NCI-H146 treated with DMSO at 0.1 percent for 48 hours (cell line): ENCODE measurements around the gene ATF3.

Experiments
- DNase-seq: peaks from one replicate; lab custom pipeline; 2025; ENCODE audit not compliant: unreplicated experiment; lab: John Stamatoyannopoulos, UW

Gene ATF3

DNA sequence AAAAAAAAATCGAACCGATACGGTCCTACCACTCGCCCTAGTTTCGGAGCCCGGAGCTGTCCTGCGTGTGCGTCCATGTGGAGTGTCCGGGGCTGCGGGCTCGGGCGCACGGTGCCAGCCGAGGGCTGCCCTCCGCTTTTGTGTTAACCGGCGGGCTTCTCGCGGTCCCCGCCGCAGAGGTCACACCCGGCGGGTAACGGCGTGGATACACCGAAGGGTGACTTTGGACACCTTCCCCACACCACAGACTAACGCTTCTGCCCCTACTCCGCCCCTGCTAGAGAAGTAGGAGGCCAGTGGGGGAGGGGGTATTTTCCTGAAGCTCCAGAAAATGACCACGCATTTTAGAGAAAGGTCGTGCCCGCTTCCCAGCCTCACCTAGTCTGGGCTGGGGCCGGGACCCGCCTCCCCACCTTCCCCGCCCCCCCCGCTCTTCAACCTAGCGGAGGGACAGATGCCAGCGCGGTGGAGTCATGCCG is 609 bp upstream of the ATF3 start:
- no peak for DNase-seq

DNA sequence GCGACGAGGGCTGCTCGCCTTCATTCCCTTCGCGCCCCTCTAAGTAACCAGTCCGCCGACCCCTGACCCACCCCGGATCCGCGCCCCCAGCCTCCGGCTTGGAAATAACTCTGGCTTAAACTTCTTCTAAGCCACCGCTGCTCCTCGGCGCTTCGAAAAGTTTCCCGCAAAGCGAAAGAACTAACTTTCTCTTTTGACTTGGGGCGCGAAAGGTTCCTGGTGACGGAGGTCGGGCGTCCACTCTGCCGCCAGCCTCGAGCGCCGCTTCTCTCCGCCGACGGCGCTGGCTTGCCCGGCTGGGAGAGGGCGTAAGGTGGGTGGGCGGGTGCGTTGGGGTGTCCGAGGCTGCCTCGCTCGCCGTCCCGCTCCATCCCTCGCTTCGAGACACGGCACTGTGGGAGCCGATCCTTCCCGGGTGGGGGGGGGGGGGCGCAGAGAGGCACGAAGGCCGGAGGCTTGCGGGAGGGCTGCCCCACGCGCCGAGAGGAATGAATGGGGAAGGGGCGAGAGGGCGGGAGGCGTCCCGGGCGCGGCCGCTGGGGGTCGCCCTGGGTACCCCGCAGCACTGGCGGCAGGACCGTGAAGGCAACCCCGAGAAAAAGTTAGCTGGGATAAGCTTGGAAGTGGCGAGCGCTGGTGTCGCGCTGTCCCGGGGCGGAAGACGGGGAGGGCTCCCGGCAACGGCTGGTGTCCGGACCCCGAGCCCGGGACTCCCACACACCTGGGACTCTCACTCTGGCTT is 569 bp downstream of the ATF3 start:
- no peak for DNase-seq

DNA sequence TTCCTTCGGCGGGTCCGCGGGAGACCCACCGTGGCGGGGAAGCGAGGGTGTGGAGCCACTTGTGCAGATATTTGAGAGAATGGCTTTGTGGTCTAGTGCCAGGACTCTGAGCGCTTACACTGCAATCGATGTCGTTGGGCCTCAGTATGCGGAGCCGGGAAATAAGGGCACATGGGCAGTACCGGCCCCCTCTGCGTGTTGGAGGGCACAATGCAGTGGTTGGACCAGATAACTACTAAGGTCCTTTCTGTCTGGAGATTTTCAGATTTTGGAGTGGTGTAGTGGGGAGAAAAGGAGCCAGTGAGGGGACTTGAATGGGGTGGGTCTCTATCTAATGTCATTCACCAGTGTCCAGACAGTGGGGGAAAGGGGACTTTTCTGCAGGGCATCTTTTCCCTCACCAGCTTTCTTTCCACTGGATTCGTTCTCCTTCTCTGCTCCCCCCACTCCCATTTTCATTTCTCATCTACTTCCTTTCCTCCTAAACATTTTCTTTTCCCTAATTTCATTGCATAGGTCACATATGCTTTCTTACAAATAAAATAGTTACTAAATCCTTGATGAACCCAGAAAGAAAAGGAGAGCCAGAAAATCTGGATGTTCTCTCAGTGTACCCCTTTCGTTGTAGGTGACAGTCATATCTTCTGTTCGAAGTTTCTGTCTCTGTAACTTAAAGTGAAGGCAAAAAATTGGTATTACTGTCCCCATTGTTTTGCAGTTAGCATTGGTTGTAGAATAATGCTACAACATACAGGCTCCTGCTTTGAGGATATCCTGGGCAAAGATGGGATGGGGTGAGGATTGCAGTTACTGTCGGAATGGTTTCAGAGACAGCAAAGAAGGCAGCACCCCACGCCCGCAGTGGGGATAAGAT is 1.4 kb downstream of the ATF3 start:
- no peak for DNase-seq

- DNase-seq = no peak
Measured at GRCh38 chr1:212610575-212610967, 2.0 kb downstream of the ATF3 start.

DNA sequence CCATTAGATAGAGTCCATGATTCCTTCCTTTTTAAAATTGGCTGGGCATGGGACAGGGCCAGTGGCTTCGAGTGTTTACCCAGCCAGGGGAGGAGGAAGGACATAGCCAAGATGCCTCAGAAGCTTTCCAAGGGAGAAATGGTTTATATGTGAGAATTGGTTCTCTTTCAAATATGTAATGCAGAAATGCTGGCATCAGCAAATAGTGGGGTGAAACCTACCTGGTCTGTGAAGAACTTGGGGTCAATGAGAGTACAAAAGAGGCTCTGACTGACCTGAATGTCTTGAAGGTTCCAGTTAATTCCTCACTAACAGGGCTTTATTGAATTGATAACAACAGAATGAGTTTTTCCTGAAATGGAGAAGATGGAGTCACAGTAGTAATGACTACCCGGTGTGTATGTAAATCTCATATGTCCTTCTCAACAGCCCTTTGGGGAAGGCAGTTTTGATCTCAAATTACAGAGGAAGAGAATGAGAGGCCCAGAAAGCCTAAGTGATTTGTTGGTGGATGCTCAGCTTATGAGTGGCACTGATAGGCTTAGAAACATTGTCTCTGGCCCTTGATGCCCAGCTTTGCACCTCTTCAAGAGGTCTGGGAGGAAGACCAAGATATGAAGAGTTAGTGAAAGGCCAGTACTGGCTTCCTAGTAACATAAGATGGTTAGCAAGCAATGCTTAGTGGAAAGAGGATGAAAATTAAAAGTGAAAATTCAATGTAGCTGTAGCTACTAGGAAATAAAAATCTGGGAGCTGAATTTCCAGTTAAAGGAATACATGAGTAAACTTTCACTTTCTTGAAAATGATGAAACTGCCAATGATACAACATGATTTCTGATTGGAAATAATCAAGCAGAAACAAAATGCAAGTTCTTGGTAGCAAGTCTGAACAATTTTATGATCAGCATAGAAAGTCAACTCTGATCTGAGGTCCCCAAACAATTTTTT is 2.7 kb downstream of the ATF3 start:
- DNase-seq = no peak

DNA sequence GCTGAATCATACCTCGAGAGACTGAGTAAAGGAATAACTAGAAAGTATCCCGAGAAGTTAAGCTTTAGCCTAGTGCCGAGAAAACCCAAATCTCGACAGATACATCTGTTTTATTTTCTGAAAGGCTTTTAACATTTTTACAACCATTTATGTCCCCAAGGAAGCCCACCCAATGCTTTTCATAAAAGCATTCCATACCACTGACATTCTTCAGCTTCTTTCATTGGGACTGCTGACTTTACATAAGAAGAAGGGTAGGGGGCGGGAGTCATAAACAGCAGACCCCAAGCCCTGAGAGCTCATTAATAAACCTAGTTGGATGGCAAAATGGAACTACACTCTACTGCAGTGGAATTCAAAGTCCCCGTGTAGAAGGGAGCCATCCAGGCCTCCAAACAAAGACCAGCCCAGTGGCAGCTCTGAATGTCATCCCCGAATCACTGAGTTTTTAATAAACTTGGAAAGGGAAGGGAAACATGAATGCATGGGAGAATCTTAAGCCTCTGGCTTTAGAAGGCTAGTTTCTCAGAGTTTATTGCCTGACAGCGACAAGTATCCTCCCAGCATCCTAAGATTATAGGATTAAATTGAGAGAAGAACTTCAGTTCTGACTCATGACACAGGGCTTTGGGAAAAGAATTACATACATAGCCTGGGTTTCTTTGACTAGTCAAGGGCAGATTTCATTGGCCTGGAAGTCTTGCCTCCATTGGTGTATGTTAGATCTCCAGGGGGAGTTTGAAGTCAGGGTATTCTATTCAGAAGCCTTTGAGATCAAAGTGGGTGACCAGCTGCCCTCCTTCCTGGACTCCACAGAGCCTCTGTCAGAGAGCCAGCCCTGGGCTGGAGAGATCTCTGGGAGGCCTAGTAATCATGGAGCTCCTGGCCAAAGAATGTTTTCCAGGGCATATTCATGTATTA is 3.7 kb downstream of the ATF3 start:
- DNase-seq = no peak

GRCh38 chr1:212613440-212614335 is 5.1 kb downstream of the ATF3 start:
- no peak for DNase-seq

DNA sequence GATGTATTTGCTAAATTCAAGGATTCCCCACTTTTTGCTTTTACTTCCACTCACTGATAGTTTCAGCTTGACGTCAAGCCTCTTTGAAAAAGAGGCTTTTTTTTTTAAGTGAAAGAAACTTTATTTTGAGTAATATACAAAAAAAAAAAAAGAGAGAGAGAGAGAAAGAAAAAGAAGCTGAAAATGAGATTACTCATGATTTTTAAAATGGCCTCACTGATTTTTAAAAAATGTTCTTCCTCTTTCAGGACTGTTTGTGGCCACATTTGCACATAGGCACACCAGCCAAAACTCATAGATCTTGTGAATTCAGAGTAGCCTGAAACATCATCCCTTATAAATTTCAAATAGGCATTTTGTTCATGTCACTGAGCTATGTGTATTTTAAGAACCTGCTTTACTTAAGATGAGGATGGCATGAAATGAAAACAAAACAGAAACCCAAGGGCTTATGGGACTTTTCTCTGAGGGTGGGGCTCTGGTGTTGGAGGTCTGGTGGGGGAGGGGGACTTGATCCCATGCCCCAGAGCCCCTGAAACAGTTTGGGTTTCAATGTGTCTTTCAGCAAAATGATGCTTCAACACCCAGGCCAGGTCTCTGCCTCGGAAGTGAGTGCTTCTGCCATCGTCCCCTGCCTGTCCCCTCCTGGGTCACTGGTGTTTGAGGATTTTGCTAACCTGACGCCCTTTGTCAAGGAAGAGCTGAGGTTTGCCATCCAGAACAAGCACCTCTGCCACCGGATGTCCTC is 6.1 kb downstream of the ATF3 start:
- DNase-seq = no peak

DNA sequence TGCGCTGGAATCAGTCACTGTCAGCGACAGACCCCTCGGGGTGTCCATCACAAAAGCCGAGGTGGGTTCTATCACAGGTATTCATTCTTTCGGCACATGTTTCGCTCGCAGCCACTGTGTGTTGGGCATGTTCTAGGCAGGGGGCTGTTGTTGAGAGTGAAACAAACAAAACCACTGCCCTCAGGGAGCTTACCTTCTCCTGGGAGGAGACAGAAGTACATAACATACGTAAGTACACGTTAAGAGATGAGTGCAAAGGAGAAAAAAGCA is 6.6 kb downstream of the ATF3 start:
- DNase-seq = no peak

- no peak for DNase-seq
Measured at GRCh38 chr1:212618466-212619210, 10.1 kb downstream of the ATF3 start.

DNA sequence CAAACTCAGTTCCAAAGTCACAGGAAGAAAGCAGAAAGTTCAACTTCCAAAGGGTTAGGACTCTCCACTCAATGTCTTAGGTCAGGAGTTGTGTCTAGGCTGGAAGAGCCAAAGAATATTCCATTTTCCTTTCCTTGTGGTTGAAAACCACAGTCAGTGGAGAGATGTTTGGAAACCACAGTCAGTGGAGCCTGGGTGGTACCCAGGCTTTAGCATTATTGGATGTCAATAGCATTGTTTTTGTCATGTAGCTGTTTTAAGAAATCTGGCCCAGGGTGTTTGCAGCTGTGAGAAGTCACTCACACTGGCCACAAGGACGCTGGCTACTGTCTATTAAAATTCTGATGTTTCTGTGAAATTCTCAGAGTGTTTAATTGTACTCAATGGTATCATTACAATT is 11.7 kb downstream of the ATF3 start:
- DNase-seq = no peak

- no peak for DNase-seq
Measured at GRCh38 chr1:212621043-212621948, 12.7 kb downstream of the ATF3 start.

GRCh38 chr1:212621949-212622305 is 13.4 kb downstream of the ATF3 start:
- no peak for DNase-seq

DNA sequence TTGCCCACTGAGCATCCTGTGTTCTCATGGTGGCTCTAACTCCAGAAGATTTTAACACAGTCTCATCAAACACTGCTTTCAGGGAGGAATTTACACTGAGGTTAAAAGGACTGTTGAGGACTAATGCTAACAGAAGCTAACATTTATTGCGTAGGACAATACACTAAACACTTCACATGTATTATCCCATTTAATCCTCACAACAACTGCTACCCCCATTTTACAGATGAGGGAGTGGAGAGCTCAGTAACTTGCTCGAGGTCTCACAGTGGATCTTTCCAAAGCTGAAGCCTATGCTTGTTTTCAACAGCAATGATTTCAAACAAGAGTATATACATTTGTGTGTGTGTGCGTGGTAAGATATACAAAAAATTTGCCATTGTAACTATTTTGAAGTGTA is 13.9 kb downstream of the ATF3 start:
- DNase-seq = no peak

DNA sequence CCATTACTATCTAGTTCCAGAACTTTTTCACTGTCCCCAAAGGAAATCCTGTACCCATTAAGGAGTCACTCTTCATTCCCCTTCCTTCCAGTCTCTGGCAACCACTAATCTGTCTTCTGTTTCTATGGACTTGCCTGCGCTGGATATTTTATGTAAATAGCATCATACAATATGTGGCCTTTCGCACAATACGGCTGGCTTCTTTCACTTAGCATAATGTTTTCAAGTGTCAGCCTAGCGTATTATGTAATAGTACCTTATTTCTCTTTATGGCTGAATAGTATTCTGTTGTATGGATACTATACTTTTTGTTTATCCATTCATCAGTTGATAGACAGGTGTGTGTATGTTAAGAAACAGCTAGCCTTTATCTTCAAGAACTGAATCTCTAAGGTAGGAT is 14.3 kb downstream of the ATF3 start:
- DNase-seq = no peak

DNA sequence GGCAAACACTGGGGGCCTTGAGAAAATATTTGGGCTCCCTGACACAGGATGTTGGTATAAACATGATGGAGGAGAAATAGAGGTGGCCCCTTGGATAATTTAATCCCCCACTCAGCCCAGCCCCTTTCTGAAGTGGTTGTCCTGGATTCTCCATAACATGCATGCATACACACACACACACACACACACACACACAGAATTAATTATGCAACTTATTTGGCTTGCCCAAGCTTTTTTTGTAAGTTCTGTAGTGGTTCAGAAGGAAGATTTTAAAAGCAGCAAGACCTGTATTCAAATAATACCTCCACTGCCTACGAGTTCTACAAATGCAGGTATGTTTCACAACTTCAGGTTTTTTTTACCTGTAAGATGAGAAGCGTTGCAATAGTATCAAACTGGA is 15.0 kb downstream of the ATF3 start:
- DNase-seq = no peak

DNA sequence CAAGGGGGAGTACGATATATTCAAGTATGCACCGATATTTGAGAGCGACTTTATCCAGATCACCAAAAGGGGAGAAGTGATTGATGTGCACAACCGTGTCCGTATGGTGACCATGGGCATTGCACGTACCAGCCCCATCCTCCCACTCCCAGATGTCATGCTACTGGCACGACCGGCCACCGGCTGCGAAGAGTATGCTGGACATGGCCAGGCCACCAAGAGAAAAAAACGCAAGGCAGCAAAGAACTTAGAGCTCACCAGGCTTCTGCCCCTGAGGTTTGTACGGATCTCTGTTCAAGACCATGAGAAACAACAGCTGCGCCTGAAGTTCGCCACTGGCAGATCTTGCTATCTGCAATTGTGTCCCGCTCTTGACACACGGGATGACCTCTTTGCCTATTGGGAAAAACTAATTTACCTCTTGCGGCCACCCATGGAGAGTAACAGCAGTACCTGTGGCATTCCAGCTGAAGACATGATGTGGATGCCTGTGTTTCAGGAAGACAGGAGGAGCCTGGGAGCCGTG is 16.5 kb downstream of the ATF3 start:
- DNase-seq = no peak
